ENCODE data around the gene SLC39A13. TPM values are rescaled to one million over a fixed set of nuclear protein-coding genes. Genes with fewer than 3 reads are reported as not detected.

The SLC39A13 gene
- total RNA-seq, 4 donors from 2014 or later: 19.9 to 56.9 (median 43.1) TPM

DNA sequence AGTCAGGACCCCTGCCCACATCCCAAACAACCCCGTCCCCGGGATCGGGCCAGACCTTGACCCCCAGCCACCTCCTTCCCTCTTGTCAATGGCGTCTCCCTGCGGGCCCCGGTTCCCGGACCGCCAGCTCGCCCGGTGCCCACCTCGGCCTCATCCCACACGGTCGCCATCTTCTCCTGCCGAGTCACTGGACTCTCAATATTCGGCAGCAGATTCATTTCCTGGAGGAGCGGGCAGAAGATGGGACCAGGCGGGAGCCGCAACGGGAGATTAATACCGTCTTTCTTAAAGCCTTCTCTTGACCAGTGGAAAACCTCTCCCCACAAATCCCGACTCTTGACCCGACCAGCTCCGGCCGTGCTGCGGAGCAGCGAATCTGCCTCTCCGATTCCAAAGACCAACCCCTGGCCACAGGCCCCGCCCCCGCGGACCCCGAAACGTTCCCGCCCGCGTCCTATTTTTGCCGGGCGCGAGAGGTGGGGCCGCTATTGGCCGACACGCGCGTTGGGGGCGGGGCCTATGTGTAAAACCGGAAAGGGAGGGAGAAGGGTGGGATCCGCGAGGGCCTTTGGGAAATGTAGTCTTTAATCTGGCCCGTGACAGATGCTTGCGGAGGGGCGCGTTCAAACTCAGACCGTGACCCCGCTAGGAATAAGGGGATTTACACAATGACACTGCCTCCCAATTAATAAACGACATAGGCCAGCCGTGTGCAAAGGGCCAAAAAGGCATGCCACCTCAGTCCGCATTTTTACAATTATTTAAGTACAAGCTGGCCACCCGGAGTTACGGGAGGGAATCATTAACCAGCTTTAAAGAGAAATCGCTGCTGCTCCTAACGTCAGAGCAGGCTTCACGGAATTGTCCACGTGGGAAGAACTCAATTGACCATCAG lies 17.9 kb downstream of the SLC39A13 start, which contains the start of gene PSMC3:
Gene PSMC3, minus strand, starts transcription at position 378 of the 895 bp plus-strand sequence. Its CDS starts 160 bp downstream, at position 218.
- Histone ChIP-seq H3K36me3 (peaks cover 0 to 27% (median 8%) of the 10 kb centered on the region in 4 donors), H3K27ac (peak within 1 kb of the TSS; percentile 80 to 91 (median 88)), H3K27me3 (no peaks in the 10 kb centered on the region), H3K4me3 (peak within 1 kb of the TSS; percentile 68 to 97 (median 81)), H3K4me1 (peaks cover 7 to 18% (median 10%) of the 10 kb centered on the region in 4 donors), H3K9me3 (no peaks in the 10 kb centered on the region)
- 0% methylated on average over 3 to 62 of the region's 62 CpGs for WGBS, 2 donors (ENCODE audit: low coverage in 1 of 2)
- peak; percentile 99 for DNase-seq
- in situ Hi-C loops (cut with MboI; ENCODE audit: low pct_ligation_motif_present in 1 of 4, low pct_unique_long_range_greater_than_20kb in 1 of 4, low sequenced_read_pairs in 3 of 4): no loop called here
- intact Hi-C loops (cut with DNase I; ENCODE audit: low total_unique reads): no loop called here
- TF ChIP-seq, protein P1, sequence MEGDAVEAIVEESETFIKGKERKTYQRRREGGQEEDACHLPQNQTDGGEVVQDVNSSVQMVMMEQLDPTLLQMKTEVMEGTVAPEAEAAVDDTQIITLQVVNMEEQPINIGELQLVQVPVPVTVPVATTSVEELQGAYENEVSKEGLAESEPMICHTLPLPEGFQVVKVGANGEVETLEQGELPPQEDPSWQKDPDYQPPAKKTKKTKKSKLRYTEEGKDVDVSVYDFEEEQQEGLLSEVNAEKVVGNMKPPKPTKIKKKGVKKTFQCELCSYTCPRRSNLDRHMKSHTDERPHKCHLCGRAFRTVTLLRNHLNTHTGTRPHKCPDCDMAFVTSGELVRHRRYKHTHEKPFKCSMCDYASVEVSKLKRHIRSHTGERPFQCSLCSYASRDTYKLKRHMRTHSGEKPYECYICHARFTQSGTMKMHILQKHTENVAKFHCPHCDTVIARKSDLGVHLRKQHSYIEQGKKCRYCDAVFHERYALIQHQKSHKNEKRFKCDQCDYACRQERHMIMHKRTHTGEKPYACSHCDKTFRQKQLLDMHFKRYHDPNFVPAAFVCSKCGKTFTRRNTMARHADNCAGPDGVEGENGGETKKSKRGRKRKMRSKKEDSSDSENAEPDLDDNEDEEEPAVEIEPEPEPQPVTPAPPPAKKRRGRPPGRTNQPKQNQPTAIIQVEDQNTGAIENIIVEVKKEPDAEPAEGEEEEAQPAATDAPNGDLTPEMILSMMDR (IDR thresholded peaks at IDR 0.05): peak in 1 of 5 experiments; percentile 8
- TF ChIP-seq POLR2AphosphoS5 (IDR thresholded peaks at IDR 0.05): peak; percentile 39 to 70 (median 63)
- no peak for TF ChIP-seq EP300 (IDR thresholded peaks at IDR 0.05; ENCODE audit: low read depth)
- peak; percentile 66 for TF ChIP-seq POLR2A (IDR thresholded peaks at IDR 0.05)

- TF ChIP-seq EP300 (IDR thresholded peaks at IDR 0.05; ENCODE audit: low read depth) (no peak), POLR2AphosphoS5 (IDR thresholded peaks at IDR 0.05) (no peak), POLR2A (IDR thresholded peaks at IDR 0.05) (no peak)
- TF ChIP-seq, protein P1 (IDR thresholded peaks at IDR 0.05): no peak
- H3K4me1 ChIP-seq: peaks cover under 1 to 5% (median 2%) of the 10 kb centered on the region in 4 donors
- H3K36me3 ChIP-seq: no peaks in the 10 kb centered on the region
- no peak overlapping the region for H3K4me3 ChIP-seq
- H3K27ac ChIP-seq: no peak overlapping the region
- intact Hi-C loops (cut with DNase I; ENCODE audit: low total_unique reads): no loop called here
- no peak for DNase-seq
- H3K9me3 ChIP-seq: no peaks in the 10 kb centered on the region
- no peaks in the 10 kb centered on the region for H3K27me3 ChIP-seq
- 67 to 79% methylated on average over 2 to 5 of the region's 5 CpGs for WGBS, 2 donors (ENCODE audit: low coverage in 1 of 2)
- in situ Hi-C loops (cut with MboI; ENCODE audit: low pct_ligation_motif_present in 1 of 4, low pct_unique_long_range_greater_than_20kb in 1 of 4, low sequenced_read_pairs in 3 of 4): no loop called here
These were observed 22.1 kb downstream of the SLC39A13 start for GRCh38 chr11:47430524-47430923.

DNA sequence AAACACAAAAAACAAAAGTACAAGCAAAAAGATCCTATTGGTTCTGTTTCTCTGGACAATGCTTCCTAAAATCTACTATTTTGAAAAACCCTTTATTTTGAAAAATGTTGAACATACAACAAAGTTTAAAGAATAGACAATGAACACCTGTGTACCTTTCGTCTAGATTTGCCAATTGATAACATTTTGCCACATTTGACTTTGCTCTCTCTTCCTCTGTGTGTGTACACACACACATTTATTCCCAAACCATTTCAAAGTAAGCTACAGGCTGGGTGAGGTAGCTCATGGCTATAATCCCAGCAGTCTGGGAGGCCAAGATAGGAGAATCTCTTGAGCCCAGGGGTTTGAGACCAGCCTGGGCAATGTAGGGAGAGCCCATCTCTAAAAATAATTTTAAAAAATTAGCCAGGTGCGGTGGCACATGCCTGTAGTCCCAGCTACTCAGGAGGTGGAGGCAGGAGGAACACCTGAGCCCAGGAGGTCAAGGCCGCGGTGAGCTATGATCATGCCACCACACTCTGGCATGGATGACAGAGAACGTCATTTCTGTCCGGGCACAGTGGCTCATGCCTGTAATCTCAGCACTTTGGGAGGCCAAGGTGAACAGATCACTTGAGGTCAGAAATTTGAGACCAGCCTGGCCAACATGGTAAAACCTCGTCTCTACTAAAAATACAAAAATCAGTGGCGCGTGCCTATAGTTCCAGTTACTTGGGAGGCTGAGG lies 23.1 kb downstream of the SLC39A13 start:
- H3K4me3 ChIP-seq: no peak overlapping the region
- DNase-seq: no peak
- no peak overlapping the region for H3K27ac ChIP-seq
- no peaks in the 10 kb centered on the region for H3K27me3 ChIP-seq
- H3K4me1 ChIP-seq: peaks cover 0 to 4% (median 0%) of the 10 kb centered on the region in 4 donors
- in situ Hi-C loops (cut with MboI; ENCODE audit: low pct_ligation_motif_present in 1 of 4, low pct_unique_long_range_greater_than_20kb in 1 of 4, low sequenced_read_pairs in 3 of 4) (no loop called here), intact Hi-C loops (cut with DNase I; ENCODE audit: low total_unique reads) (no loop called here)
- no peaks in the 10 kb centered on the region for H3K9me3 ChIP-seq
- H3K36me3 ChIP-seq: no peaks in the 10 kb centered on the region
- TF ChIP-seq, protein P1 (IDR thresholded peaks at IDR 0.05): no peak
- TF ChIP-seq EP300 (IDR thresholded peaks at IDR 0.05; ENCODE audit: low read depth) (no peak), POLR2A (IDR thresholded peaks at IDR 0.05) (no peak), POLR2AphosphoS5 (IDR thresholded peaks at IDR 0.05) (no peak)
- 73 to 89% methylated on average over 1 to 9 of the region's 9 CpGs for WGBS, 2 donors (ENCODE audit: low coverage in 1 of 2)

GRCh38 chr11:47433157-47433556 lies 24.8 kb downstream of the SLC39A13 start:
- TF ChIP-seq POLR2A (IDR thresholded peaks at IDR 0.05) (no peak), POLR2AphosphoS5 (IDR thresholded peaks at IDR 0.05) (no peak), EP300 (IDR thresholded peaks at IDR 0.05; ENCODE audit: low read depth) (no peak)
- TF ChIP-seq, protein P1 (IDR thresholded peaks at IDR 0.05): no peak
- no peaks in the 10 kb centered on the region for H3K36me3 ChIP-seq
- H3K27me3 ChIP-seq: no peaks in the 10 kb centered on the region
- in situ Hi-C loops (cut with MboI; ENCODE audit: low pct_ligation_motif_present in 1 of 4, low pct_unique_long_range_greater_than_20kb in 1 of 4, low sequenced_read_pairs in 3 of 4) (no loop called here), intact Hi-C loops (cut with DNase I; ENCODE audit: low total_unique reads) (no loop called here)
- H3K4me3 ChIP-seq: no peak overlapping the region
- H3K4me1 ChIP-seq: peaks cover 0 to 9% (median 3%) of the 10 kb centered on the region in 4 donors
- WGBS, 2 donors (ENCODE audit: low coverage in 1 of 2): 41% methylated on average over 3 of the region's 3 CpGs; no CpG with 5 or more reads in 1 of the 2 donors
- DNase-seq: no peak
- H3K9me3 ChIP-seq: no peaks in the 10 kb centered on the region
- H3K27ac ChIP-seq: no peak overlapping the region

Measured in transverse colon (tissue), 4 donors.